ENCODE results near the gene CABP4. TPM values are rescaled to one million over a fixed set of nuclear protein-coding genes. Genes with fewer than 3 reads are reported as not detected.
"Not testable (repeated sequence)": the region's sequence is repeated elsewhere in the genome, so short reads cannot be mapped to it uniquely, and the experiment has no call there.

CABP4 gene
- total and polyA plus RNA-seq, 10 of the 15 experiments (the other 5 are each of a cell fraction or from before 2014, with no cell fraction given), result 0.04 to 0.41 (median 0.14) TPM; not detected in 2

- ATAC-seq, result peak; percentile 28
- H3K4me1 ChIP-seq (ENCODE audit: control insufficient read depth, insufficient read depth, low read length); FAIRE-seq; H3K9me3 ChIP-seq (replicated peaks; ENCODE audit: control insufficient read depth, insufficient read depth, low read length); DNase-seq (ENCODE audit: low read depth, low spot score); intact Hi-C loops (cut with micrococcal nuclease; ENCODE audit: unreplicated experiment); in situ Hi-C loops (cut with MboI); H3K36me3 ChIP-seq (ENCODE audit: control insufficient read depth in 2 of 2, insufficient read depth in 2 of 2, low read length in 1 of 2); H4K20me1 ChIP-seq (ENCODE audit: control insufficient read depth, insufficient read depth); BruUV-seq (replicated peaks); H3K27me3 ChIP-seq (replicated peaks in 1 of 2; ENCODE audit: control insufficient read depth in 2 of 2, insufficient read depth in 2 of 2, low read length in 1 of 2): not testable (repeated sequence)
- Histone ChIP-seq H3K9ac (ENCODE audit: control insufficient read depth, insufficient read depth, low read length) (peak overlapping the region; percentile 93), H3K4me3 (peak overlapping the region; percentile 100), H3K79me2 (ENCODE audit: control insufficient read depth, insufficient read depth, low read length) (peaks cover 18% of the 10 kb centered on the region), H3K4me2 (ENCODE audit: control insufficient read depth, insufficient read depth) (peak overlapping the region; percentile 60), H3K27ac (ENCODE audit: control insufficient read depth, insufficient read depth) (peak overlapping the region; percentile 69), H2AFZ (ENCODE audit: control insufficient read depth, low read depth, low read length) (peak overlapping the region; percentile 98)
- TF ChIP-seq, protein P1, sequence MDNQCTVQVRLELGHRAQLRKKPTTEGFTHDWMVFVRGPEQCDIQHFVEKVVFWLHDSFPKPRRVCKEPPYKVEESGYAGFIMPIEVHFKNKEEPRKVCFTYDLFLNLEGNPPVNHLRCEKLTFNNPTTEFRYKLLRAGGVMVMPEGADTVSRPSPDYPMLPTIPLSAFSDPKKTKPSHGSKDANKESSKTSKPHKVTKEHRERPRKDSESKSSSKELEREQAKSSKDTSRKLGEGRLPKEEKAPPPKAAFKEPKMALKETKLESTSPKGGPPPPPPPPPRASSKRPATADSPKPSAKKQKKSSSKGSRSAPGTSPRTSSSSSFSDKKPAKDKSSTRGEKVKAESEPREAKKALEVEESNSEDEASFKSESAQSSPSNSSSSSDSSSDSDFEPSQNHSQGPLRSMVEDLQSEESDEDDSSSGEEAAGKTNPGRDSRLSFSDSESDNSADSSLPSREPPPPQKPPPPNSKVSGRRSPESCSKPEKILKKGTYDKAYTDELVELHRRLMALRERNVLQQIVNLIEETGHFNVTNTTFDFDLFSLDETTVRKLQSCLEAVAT (IDR thresholded peaks at IDR 0.05), result peak; percentile 69; the same call in 1 of the 2 replicates
- ChIA-PET CTCF (interaction anchor here (1.0 to 1.7 kb wide), 2 partner anchors 9 to 61 kb away, joined by 3 to 4 read pairs; no protein-coding TSS in a partner anchor), POLR2A (interaction anchor here (0.8 to 4.4 kb wide), 10 partner anchors 11 to 60 kb away, joined by 3 to 28 read pairs (median 4); partner anchors contain the start of genes PPP1CA, PTPRCAP, TBC1D10C and TMEM134), SMC1A (ENCODE audit: uncharacterized antibody, unreplicated experiment) (interaction anchor here (1.5 to 2.3 kb wide), 3 partner anchors 11 to 26 kb away, joined by 6 to 10 read pairs (median 10); partner anchors contain the start of genes PPP1CA, PTPRCAP and TBC1D10C), RAD21 (ENCODE audit: unreplicated experiment) (interaction anchor here (0.8 to 2.1 kb wide), 7 partner anchors 10 to 54 kb away, joined by 3 to 8 read pairs (median 3); partner anchors contain the start of genes CORO1B, PTPRCAP, TBC1D10C and TMEM134)
- WGBS (ENCODE audit: insufficient coverage, insufficient replicate concordance, low lambda C conversion rate, missing lambda C conversion rate), result 58% methylated on average over 19 of the region's 19 CpGs
Observed at GRCh38 chr11:67427364-67427859, 27.7 kb upstream of the CABP4 start.

All from GM12878 (cell line).